HEK293 (cell line): ENCODE data around the gene EXOC7.

Experiments used
- CTCF ChIP-seq: fragments of 450-650 bp; formaldehyde crosslinking; IDR thresholded peaks from 2 replicates; pipeline ENCODE4 v1.5.1; 2016; ENCODE audit warnings: missing biosample characterization, missing genetic modification characterization
- MZF1 ChIP-seq: fragments of 450-650 bp; formaldehyde crosslinking; IDR thresholded peaks from 2 replicates; pipeline ENCODE4 v1.5.1; 2017; ENCODE audit warnings: missing biosample characterization, missing genetic modification characterization, borderline replicate concordance

GRCh38 chr17:76119409-76120371 is 16.1 kb upstream of the EXOC7 start:
- TF ChIP-seq CTCF (tag by site-specific recombination), result no peak
- TF ChIP-seq MZF1 (tag by site-specific recombination), result no peak
